H1 (cell line): ENCODE data around the gene NRXN2. TPM values are rescaled to one million over a fixed set of nuclear protein-coding genes. Genes with fewer than 3 reads are reported as not detected.

Experiments used
- CTCF ChIA-PET: fragments of 300-600 bp; sonication (Branson Sonifier 250); formaldehyde crosslinking; loops from one replicate; lab custom pipeline; 2021; ENCODE audit not compliant: partially characterized antibody; lab: Charles Lee
- POLR2A ChIA-PET: fragments of 300-600 bp; sonication (Branson Sonifier 250); formaldehyde crosslinking; loops from one replicate; lab custom pipeline; 2021; ENCODE audit warnings: inconsistent platforms; ENCODE audit not compliant: partially characterized antibody; lab: Charles Lee
- DNase-seq, 2 experiments: peaks; one replicate each; pipeline versions ENCODE4 v3.0.0 to v3.0.0-alpha.2; 2010 to 2022; ENCODE audit warnings: low spot score in 2 of 2, low read depth in 1 of 2, mixed read lengths in 1 of 2
- FAIRE-seq: peaks from 2 replicates; lab custom pipeline; 2011; peaks lifted over from hg19 to GRCh38; lab: Jason Lieb, UNC
- H2AFZ ChIP-seq: 2 replicates; pipeline ENCODE4 v1.8.1; 2012; ENCODE audit warnings: low read length, inconsistent platforms
- H2AK5ac ChIP-seq: 2 replicates; pipeline ENCODE4 v1.6.1; 2013; ENCODE audit warnings: low read depth, low read length
- H2BK120ac ChIP-seq: replicated peaks from 2 replicates; pipeline ENCODE3; 2013; ENCODE audit warnings: low read depth, low read length, inconsistent platforms
- H2BK12ac ChIP-seq: 2 replicates; pipeline ENCODE4 v1.6.1; 2013; ENCODE audit warnings: low read depth, low read length
- H2BK15ac ChIP-seq: 2 replicates; pipeline ENCODE4 v1.6.1; 2013; ENCODE audit warnings: low read length
- H2BK20ac ChIP-seq: 2 replicates; pipeline ENCODE4 v1.6.1; 2013; ENCODE audit warnings: low read length
- H2BK5ac ChIP-seq: 2 replicates; pipeline ENCODE4 v1.6.1; 2013; ENCODE audit warnings: low read depth, low read length
- H3K14ac ChIP-seq: 2 replicates; pipeline ENCODE4 v1.6.1; 2013; ENCODE audit warnings: inconsistent platforms; ENCODE audit not compliant: insufficient read length
- H3K18ac ChIP-seq: 2 replicates; pipeline ENCODE4 v1.6.1; 2013; ENCODE audit warnings: low read length; ENCODE audit errors: extremely low read depth
- H3K23ac ChIP-seq: 2 replicates; pipeline ENCODE4 v1.6.1; 2013; ENCODE audit warnings: inconsistent platforms; ENCODE audit not compliant: insufficient read length
- H3K23me2 ChIP-seq: 2 replicates; pipeline ENCODE4 v1.6.1; 2013; ENCODE audit warnings: low read depth, low read length
- H3K27ac ChIP-seq: 2 replicates; pipeline ENCODE4 v1.6.1; 2011; ENCODE audit warnings: low read depth, low read length, inconsistent platforms
- H3K27me3 ChIP-seq, 4 experiments: replicated peaks in 1 of 4; 1 replicate in 1 of 4; 2 replicates in 3 of 4; pipeline versions ENCODE4 v1.6.1 to v1.8.1; 2011 to 2013; ENCODE audit warnings: low read length in 3 of 4, mild to moderate bottlenecking in 3 of 4, inconsistent platforms in 2 of 4, mixed read lengths in 2 of 4, moderate library complexity in 1 of 4; ENCODE audit not compliant: control insufficient read depth in 3 of 4, insufficient read depth in 3 of 4; ENCODE audit errors: extremely low read depth in 1 of 4
- H3K36me3 ChIP-seq, 4 experiments: 2 replicates each; pipeline versions ENCODE4 v1.6.1 to v1.8.1; 2011 to 2013; ENCODE audit warnings: mild to moderate bottlenecking in 4 of 4, low read length in 3 of 4, moderate library complexity in 2 of 4, control low read depth in 1 of 4, inconsistent platforms in 1 of 4; ENCODE audit not compliant: insufficient read depth in 4 of 4, control insufficient read depth in 2 of 4
- H3K4ac ChIP-seq: replicated peaks from 2 replicates; pipeline ENCODE3; 2013; ENCODE audit warnings: low read length, low read depth, mixed read lengths, inconsistent platforms; ENCODE audit not compliant: insufficient read length
- H3K4me1 ChIP-seq, 4 experiments: replicated peaks in 1 of 4; 1 replicate in 1 of 4; 2 replicates in 3 of 4; pipeline versions ENCODE4 v1.6.1 to v1.8.1; 2011 to 2013; ENCODE audit warnings: low read length in 3 of 4, inconsistent platforms in 2 of 4, mixed read lengths in 1 of 4; ENCODE audit not compliant: insufficient read depth in 4 of 4, control insufficient read depth in 3 of 4
- H3K4me2 ChIP-seq, 2 experiments: 2 replicates each; pipeline versions ENCODE4 v1.6.1 to v1.8.1; 2011 to 2013; ENCODE audit warnings: low read depth in 2 of 2, low read length in 2 of 2, control low read depth in 1 of 2, inconsistent platforms in 1 of 2, mild to moderate bottlenecking in 1 of 2; ENCODE audit not compliant: insufficient read depth in 1 of 2
- H3K4me3 ChIP-seq, 4 experiments: fragments of 200-600, 300-600 bp in 1 of 4; sonication (generic), shearing (Covaris generic), sonication (Bioruptor Twin) in 1 of 4; 2 replicates each; pipeline versions ENCODE4 v1.5.1 to v1.8.1; 2011 to 2016; ENCODE audit warnings: low read length in 4 of 4, low read depth in 3 of 4, control low read depth in 2 of 4, inconsistent platforms in 2 of 4, mild to moderate bottlenecking in 2 of 4, mixed read lengths in 1 of 4, moderate library complexity in 1 of 4; ENCODE audit not compliant: insufficient read depth in 2 of 4; ENCODE audit errors: extremely low read depth in 1 of 4
- H3K56ac ChIP-seq: replicated peaks from 2 replicates; pipeline ENCODE3; 2013; ENCODE audit warnings: low read depth, mild to moderate bottlenecking, mixed read lengths, low read length, inconsistent platforms; ENCODE audit not compliant: insufficient read length
- H3K79me1 ChIP-seq: 2 replicates; pipeline ENCODE4 v1.6.1; 2013; ENCODE audit warnings: low read depth, low read length, control low read depth
- H3K79me2 ChIP-seq, 2 experiments: 2 replicates each; pipeline versions ENCODE4 v1.6.1 to v1.8.1; 2012 to 2013; ENCODE audit warnings: low read length in 2 of 2, mild to moderate bottlenecking in 2 of 2, inconsistent platforms in 1 of 2; ENCODE audit not compliant: insufficient read depth in 2 of 2, control insufficient read depth in 1 of 2
- H3K9ac ChIP-seq, 4 experiments: replicated peaks in 1 of 4; 1 replicate in 1 of 4; 2 replicates in 3 of 4; pipeline versions ENCODE4 v1.6.1 to v1.8.1; 2011 to 2013; ENCODE audit warnings: low read depth in 3 of 4, low read length in 3 of 4, control low read depth in 2 of 4, mild to moderate bottlenecking in 2 of 4, moderate library complexity in 2 of 4, inconsistent platforms in 1 of 4; ENCODE audit errors: extremely low read depth in 1 of 4
- H3K9me3 ChIP-seq, 2 experiments: 2 replicates each; pipeline versions ENCODE4 v1.6.1 to v1.8.1; 2012 to 2013; ENCODE audit warnings: mild to moderate bottlenecking in 2 of 2, moderate library complexity in 2 of 2, control low read depth in 1 of 2, inconsistent platforms in 1 of 2, low read depth in 1 of 2, low read length in 1 of 2, mixed read lengths in 1 of 2; ENCODE audit not compliant: insufficient read depth in 2 of 2
- H4K20me1 ChIP-seq, 2 experiments: replicated peaks in 1 of 2; 2 replicates each; pipeline versions ENCODE3 to v1.8.1; 2011 to 2013; ENCODE audit warnings: inconsistent platforms in 2 of 2, low read length in 2 of 2, mild to moderate bottlenecking in 1 of 2; ENCODE audit not compliant: insufficient read depth in 2 of 2, control insufficient read depth in 1 of 2
- H4K5ac ChIP-seq: 2 replicates; pipeline ENCODE4 v1.6.1; 2013; ENCODE audit warnings: low read length, low read depth, mixed read lengths, inconsistent platforms; ENCODE audit not compliant: insufficient read length
- H4K8ac ChIP-seq: 2 replicates; pipeline ENCODE4 v1.8.0; 2013; ENCODE audit warnings: mild to moderate bottlenecking, moderate library complexity, low read length, inconsistent platforms; ENCODE audit not compliant: insufficient read depth; ENCODE audit errors: extremely low read depth
- H4K91ac ChIP-seq: replicated peaks from 2 replicates; pipeline ENCODE3; 2013; ENCODE audit warnings: low read length, mixed read lengths, inconsistent platforms; ENCODE audit not compliant: insufficient read length
- CHD2 ChIP-seq: IDR thresholded peaks from 2 replicates; pipeline ENCODE4 v1.6.1; 2012; ENCODE audit warnings: low read length, improper control_type of control experiment
- EZH2 ChIP-seq: fragments of 200-600 bp; sonication (generic); IDR thresholded peaks from 2 replicates; pipeline ENCODE4 v1.7.1; 2012; ENCODE audit warnings: low read depth, mild to moderate bottlenecking, moderate library complexity, low read length, inconsistent platforms; ENCODE audit not compliant: severe bottlenecking
- GTF2F1 ChIP-seq: IDR thresholded peaks from 2 replicates; pipeline ENCODE4 v1.6.1; 2012; ENCODE audit warnings: low read depth, low read length, improper control_type of control experiment, borderline replicate concordance
- HDAC2 ChIP-seq, 2 experiments: fragments of 300-600 bp in 1 of 2; sonication (generic) in 1 of 2; IDR thresholded peaks; 2 replicates each; pipeline ENCODE4 v1.6.1; 2011 to 2012; ENCODE audit warnings: low read depth in 2 of 2, low read length in 2 of 2, mild to moderate bottlenecking in 2 of 2, moderate library complexity in 2 of 2, borderline replicate concordance in 1 of 2, inconsistent platforms in 1 of 2
- JUND ChIP-seq: IDR thresholded peaks from 2 replicates; pipeline ENCODE4 v1.6.1; 2011; ENCODE audit warnings: mild to moderate bottlenecking, improper control_type of control experiment, low read length
- RAD21 ChIP-seq, 2 experiments: IDR thresholded peaks in 1 of 2; conservative IDR thresholded peaks in 1 of 2; 2 replicates each; pipeline ENCODE4 v1.6.1; 2011; ENCODE audit warnings: low read depth in 2 of 2, low read length in 2 of 2, improper control_type of control experiment in 1 of 2, inconsistent platforms in 1 of 2, mild to moderate bottlenecking in 1 of 2, moderate library complexity in 1 of 2
- TAF1 ChIP-seq: IDR thresholded peaks from 2 replicates; pipeline ENCODE4 v1.6.1; 2011; ENCODE audit warnings: mild to moderate bottlenecking, low read depth, low read length
- ZNF274 ChIP-seq: IDR thresholded peaks from 2 replicates; pipeline ENCODE4 v1.7.0; 2012; ENCODE audit warnings: low read length, borderline replicate concordance; ENCODE audit errors: extremely low read depth
- WGBS, 2 experiments: shearing (Covaris generic) in 1 of 2; methylation state at CpG; one replicate each; pipeline versions ENCODE4 v1.1.6 to v1.1.7; 2013 to 2015; ENCODE audit warnings: low lambda C conversion rate in 2 of 2, mixed read lengths in 2 of 2, inconsistent platforms in 1 of 2, low coverage in 1 of 2, missing lambda C conversion rate in 1 of 2; ENCODE audit not compliant: insufficient replicate concordance in 2 of 2, insufficient coverage in 1 of 2, insufficient read length in 1 of 2; ENCODE audit errors: extremely low coverage in 1 of 2, missing lambda C conversion rate in 1 of 2; 5-methylcytosine and 5-hydroxymethylcytosine counted together
- polyA plus RNA-seq, 7 experiments: library from polyadenylated mRNA; depleted of rRNA in 3 of 7; stranded (reverse) in 5 of 7; unstranded in 2 of 7; fragments of >200 nt in 5 of 7; fragments of 200-250 nt in 2 of 7; gene quantifications; 1 replicate in 5 of 7; 2 replicates in 1 of 7; 4 replicates in 1 of 7; pipeline versions ENCODE4 v1.2.1 to v1.2.3, GENCODE V29; 2011 to 2013; ENCODE audit warnings: missing spikeins in 2 of 7, mixed read lengths in 2 of 7
- total RNA-seq: library from RNA; stranded (reverse); fragmentation: NEBNext Ultra II Directional; extraction: Animal tissue kit (Norgen Biotek cat#: 25700); gene quantifications from 2 replicates; pipeline ENCODE4 v1.2.1, GENCODE V29; 2021
- TF ChIP-seq, protein P1 (sequence below), 3 experiments: IDR thresholded peaks; 1 replicate in 2 of 3; 2 replicates in 1 of 3; pipeline versions ENCODE4 v1.5.1 to v1.6.1; 2011; ENCODE audit warnings: low read length in 3 of 3, mild to moderate bottlenecking in 3 of 3, inconsistent platforms in 2 of 3, low read depth in 1 of 3, moderate library complexity in 1 of 3; ENCODE audit not compliant: insufficient read depth in 1 of 3; ENCODE audit errors: control extremely low read depth in 1 of 3

Gene NRXN2
- total and polyA plus RNA-seq, 2 of the 8 experiments (the other 6 are each of a cell fraction or from before 2014, with no cell fraction given) = 1.3 to 11.5 TPM

GRCh38 chr11:64594159-64594939 is 128.6 kb downstream of the NRXN2 start:
- no peak overlapping the region for H2BK5ac ChIP-seq
- no peaks in the 10 kb centered on the region for H3K79me1 ChIP-seq
- H3K27ac ChIP-seq = no peak overlapping the region
- no peak overlapping the region for H2AK5ac ChIP-seq
- no peak overlapping the region for H3K14ac ChIP-seq
- no peak overlapping the region for H4K5ac ChIP-seq
- no peak overlapping the region for H2AFZ ChIP-seq
- FAIRE-seq = no peak
- no peak overlapping the region for H2BK12ac ChIP-seq
- H4K91ac ChIP-seq = no peak overlapping the region
- no peak overlapping the region for H2BK120ac ChIP-seq
- peaks cover 21% of the 10 kb centered on the region; the same call in 1 of the 2 replicates for H3K23me2 ChIP-seq
- peak overlapping the region; percentile 69 for H3K56ac ChIP-seq
- H3K9ac ChIP-seq = no peak overlapping the region
- H3K27me3 ChIP-seq = peaks cover 0 to 3% (median 2%) of the 10 kb centered on the region in 4 experiments; a peak in 3 of 7 replicates
- no peak overlapping the region for H3K4me2 ChIP-seq
- CTCF ChIA-PET = interaction anchor here (0.5 to 1.0 kb wide), 2 partner anchors 10 to 238 kb away, joined by 3 read pairs; no protein-coding TSS in a partner anchor
- no peaks in the 10 kb centered on the region for H3K79me2 ChIP-seq
- WGBS, 2 experiments = 93 to 100% methylated on average over 7 to 14 of the region's 14 CpGs
- peaks cover 0 to 11% of the 10 kb centered on the region in 2 experiments for H4K20me1 ChIP-seq
- H3K4me3 ChIP-seq = no peak overlapping the region
- POLR2A ChIA-PET = no interaction called here
- no peak overlapping the region; the same call in 1 of the 2 replicates for H4K8ac ChIP-seq
- no peaks in the 10 kb centered on the region for H3K36me3 ChIP-seq
- no peak overlapping the region for H3K23ac ChIP-seq
- peaks cover 0 to 4% of the 10 kb centered on the region in 2 experiments; a peak in 2 of 4 replicates for H3K9me3 ChIP-seq
- no peaks in the 10 kb centered on the region for H3K4me1 ChIP-seq
- H2BK15ac ChIP-seq = no peak overlapping the region
- DNase-seq = no peak
- H2BK20ac ChIP-seq = no peak overlapping the region
- no peak overlapping the region for H3K4ac ChIP-seq
- H3K18ac ChIP-seq = no peak overlapping the region
- TF ChIP-seq GTF2F1 (no peak), JUND (no peak), CHD2 (no peak), TAF1 (no peak), ZNF274 (no peak), RAD21 (IDR thresholded peaks at IDR 0.05 in 1 of 2, conservative IDR thresholded peaks at IDR 0.05 in 1 of 2; ENCODE audit: low read depth in 2 of 2, low read length in 2 of 2) (no peak), EZH2 (no peak), HDAC2 (IDR thresholded peaks at IDR 0.05; ENCODE audit: borderline replicate concordance in 1 of 2, low read depth in 2 of 2, low read length in 2 of 2) (no peak)
- TF ChIP-seq, protein P1, sequence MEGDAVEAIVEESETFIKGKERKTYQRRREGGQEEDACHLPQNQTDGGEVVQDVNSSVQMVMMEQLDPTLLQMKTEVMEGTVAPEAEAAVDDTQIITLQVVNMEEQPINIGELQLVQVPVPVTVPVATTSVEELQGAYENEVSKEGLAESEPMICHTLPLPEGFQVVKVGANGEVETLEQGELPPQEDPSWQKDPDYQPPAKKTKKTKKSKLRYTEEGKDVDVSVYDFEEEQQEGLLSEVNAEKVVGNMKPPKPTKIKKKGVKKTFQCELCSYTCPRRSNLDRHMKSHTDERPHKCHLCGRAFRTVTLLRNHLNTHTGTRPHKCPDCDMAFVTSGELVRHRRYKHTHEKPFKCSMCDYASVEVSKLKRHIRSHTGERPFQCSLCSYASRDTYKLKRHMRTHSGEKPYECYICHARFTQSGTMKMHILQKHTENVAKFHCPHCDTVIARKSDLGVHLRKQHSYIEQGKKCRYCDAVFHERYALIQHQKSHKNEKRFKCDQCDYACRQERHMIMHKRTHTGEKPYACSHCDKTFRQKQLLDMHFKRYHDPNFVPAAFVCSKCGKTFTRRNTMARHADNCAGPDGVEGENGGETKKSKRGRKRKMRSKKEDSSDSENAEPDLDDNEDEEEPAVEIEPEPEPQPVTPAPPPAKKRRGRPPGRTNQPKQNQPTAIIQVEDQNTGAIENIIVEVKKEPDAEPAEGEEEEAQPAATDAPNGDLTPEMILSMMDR (IDR thresholded peaks at IDR 0.05; ENCODE audit: control extremely low read depth in 1 of 3, insufficient read depth in 1 of 3, low read depth in 1 of 3, low read length in 3 of 3) = no peak
